SK-N-SH (cell line): ENCODE data around the gene PPP1R12A. TPM values are rescaled to one million over a fixed set of nuclear protein-coding genes. Genes with fewer than 3 reads are reported as not detected.

ENCODE experiments used
- CTCF ChIA-PET: fragments of 300-600, 350-600 bp; formaldehyde crosslinking; extraction: SDS; loops from one replicate; lab custom pipeline; 2021; lab: Yijun Ruan, JAX
- POLR2A ChIA-PET: fragments of 350-600 bp; sonication (Branson Sonifier 250); formaldehyde crosslinking; extraction: SDS; loops from one replicate; lab custom pipeline; 2020; ENCODE audit warnings: antibody characterized with exemption, inconsistent platforms; lab: Yijun Ruan, JAX
- DNase-seq: peaks from one replicate; pipeline ENCODE4 v3.0.0; 2012
- H2AFZ ChIP-seq: fragments of 200-600 bp; sonication (generic); 2 replicates; pipeline ENCODE4 v1.8.1; 2016; ENCODE audit warnings: antibody characterized with exemption, mild to moderate bottlenecking, low read depth
- H3F3A ChIP-seq: fragments of 200-600 bp; sonication (generic); replicated peaks from 2 replicates; pipeline ENCODE3; 2016; ENCODE audit warnings: antibody characterized with exemption, mild to moderate bottlenecking; ENCODE audit not compliant: insufficient read depth
- H3K27ac ChIP-seq, 2 experiments: fragments of 200-500 bp in 1 of 2; fragments of 200-600 bp in 1 of 2; sonication (Bioruptor generic) in 1 of 2; sonication (generic), shearing (Covaris generic) in 1 of 2; 2 replicates each; pipeline versions ENCODE4 v1.5.1 to v1.6.1; 2014 to 2016; ENCODE audit warnings: low read depth in 2 of 2, inconsistent platforms in 1 of 2, low read length in 1 of 2, mild to moderate bottlenecking in 1 of 2, mixed read lengths in 1 of 2
- H3K27me3 ChIP-seq: fragments of 200-600 bp; sonication (generic), shearing (Covaris generic); 2 replicates; pipeline ENCODE4 v1.6.1; 2016; ENCODE audit warnings: mixed run types; ENCODE audit not compliant: insufficient read depth
- H3K36me3 ChIP-seq, 2 experiments: fragments of 200-500 bp in 1 of 2; fragments of 200-600 bp in 1 of 2; sonication (Bioruptor generic) in 1 of 2; sonication (generic) in 1 of 2; replicated peaks in 1 of 2; 2 replicates each; pipeline versions ENCODE3 to v1.5.1; 2014 to 2016; ENCODE audit warnings: low read length in 1 of 2, mild to moderate bottlenecking in 1 of 2; ENCODE audit not compliant: insufficient read depth in 2 of 2, control insufficient read depth in 1 of 2
- H3K4me1 ChIP-seq, 2 experiments: fragments of 200-500 bp in 1 of 2; fragments of 200-600 bp in 1 of 2; sonication (Bioruptor generic) in 1 of 2; sonication (generic), shearing (Covaris generic) in 1 of 2; 2 replicates each; pipeline versions ENCODE4 v1.5.1 to v1.6.1; 2014 to 2016; ENCODE audit warnings: low read depth in 1 of 2, low read length in 1 of 2, mixed run types in 1 of 2; ENCODE audit not compliant: insufficient read depth in 2 of 2, control insufficient read depth in 1 of 2
- H3K4me2 ChIP-seq: fragments of 200-600 bp; sonication (generic), shearing (Covaris generic); 2 replicates; pipeline ENCODE4 v1.6.1; 2017; ENCODE audit warnings: mixed run types
- H3K4me3 ChIP-seq, 2 experiments: fragments of 200-500 bp in 1 of 2; fragments of 200-600 bp in 1 of 2; sonication (Bioruptor generic) in 1 of 2; sonication (generic), shearing (Covaris generic) in 1 of 2; 2 replicates each; pipeline versions ENCODE4 v1.5.1 to v1.8.1; 2014 to 2016; ENCODE audit warnings: low read depth in 2 of 2, inconsistent platforms in 1 of 2, low read length in 1 of 2, mild to moderate bottlenecking in 1 of 2, mixed read lengths in 1 of 2, moderate library complexity in 1 of 2
- H3K79me2 ChIP-seq: fragments of 200-600 bp; sonication (generic); 2 replicates; pipeline ENCODE4 v1.8.1; 2017; ENCODE audit warnings: mild to moderate bottlenecking; ENCODE audit not compliant: insufficient read depth
- H3K9ac ChIP-seq: fragments of 200-600 bp; sonication (generic); 2 replicates; pipeline ENCODE4 v1.6.1; 2017; ENCODE audit warnings: mixed run types
- H3K9me2 ChIP-seq: fragments of 200-600 bp; sonication (generic); 2 replicates; pipeline ENCODE4 v1.6.1; 2017; ENCODE audit warnings: mixed run types
- H3K9me3 ChIP-seq: fragments of 200-600 bp; sonication (generic); 2 replicates; pipeline ENCODE4 v1.6.1; 2017; ENCODE audit warnings: mixed run types, mild to moderate bottlenecking, moderate library complexity
- H4K20me1 ChIP-seq: fragments of 200-600 bp; sonication (generic); 2 replicates; pipeline ENCODE4 v1.6.1; 2017; ENCODE audit warnings: mild to moderate bottlenecking, mixed run types; ENCODE audit not compliant: insufficient read depth
- CHD2 ChIP-seq: fragments of 150-350 bp; IDR thresholded peaks from 2 replicates; pipeline ENCODE4 v1.6.1; 2018; ENCODE audit warnings: low read length; ENCODE audit not compliant: partially characterized antibody
- CTCF ChIP-seq: fragments of 200-600 bp; sonication (generic); IDR thresholded peaks from 2 replicates; pipeline ENCODE4 v1.6.1; 2017; ENCODE audit warnings: antibody characterized with exemption, mild to moderate bottlenecking, moderate library complexity
- ELF1 ChIP-seq: IDR thresholded peaks from 2 replicates; pipeline ENCODE4 v1.4.0; 2012
- FOSL2 ChIP-seq: IDR thresholded peaks from 2 replicates; pipeline ENCODE4 v1.4.0; 2012; ENCODE audit warnings: low read depth, mild to moderate bottlenecking, moderate library complexity, borderline replicate concordance
- FOXJ3 ChIP-seq: sonication (generic); formaldehyde crosslinking; IDR thresholded peaks from 2 replicates; pipeline ENCODE4 v1.5.1; 2020; ENCODE audit warnings: mild to moderate bottlenecking, missing genetic modification reagents
- FOXM1 ChIP-seq: IDR thresholded peaks from 2 replicates; pipeline ENCODE4 v1.4.0; 2012; ENCODE audit warnings: low read depth, mild to moderate bottlenecking
- MAX ChIP-seq: IDR thresholded peaks from 2 replicates; pipeline ENCODE4 v1.4.0; 2012; ENCODE audit warnings: low read depth
- NFIC ChIP-seq: IDR thresholded peaks from 2 replicates; pipeline ENCODE4 v1.4.0; 2012; ENCODE audit warnings: borderline replicate concordance
- NRF1 ChIP-seq: IDR thresholded peaks from 2 replicates; pipeline ENCODE4 v1.6.1; 2012; ENCODE audit warnings: low read depth, mild to moderate bottlenecking, low read length
- RCOR1 ChIP-seq: fragments of 150-350 bp; IDR thresholded peaks from 2 replicates; pipeline ENCODE4 v1.6.1; 2017; ENCODE audit warnings: antibody characterized with exemption, low read length
- REST ChIP-seq: IDR thresholded peaks from 2 replicates; pipeline ENCODE4 v1.6.1; 2012; ENCODE audit warnings: mild to moderate bottlenecking, low read depth, low read length, moderate library complexity
- RFX5 ChIP-seq: IDR thresholded peaks from 2 replicates; pipeline ENCODE4 v1.6.1; 2012; ENCODE audit warnings: mild to moderate bottlenecking, improper control_type of control experiment, low read length
- RXRA ChIP-seq: IDR thresholded peaks from 2 replicates; pipeline ENCODE4 v1.4.0; 2012; ENCODE audit warnings: low read depth, mild to moderate bottlenecking, borderline replicate concordance
- SIN3A ChIP-seq: IDR thresholded peaks from 2 replicates; pipeline ENCODE4 v1.6.1; 2012; ENCODE audit warnings: low read depth, mild to moderate bottlenecking, low read length, moderate library complexity, borderline replicate concordance
- SMC3 ChIP-seq: IDR thresholded peaks from 2 replicates; pipeline ENCODE4 v1.6.1; 2012; ENCODE audit warnings: low read depth, low read length, improper control_type of control experiment
- TAF1 ChIP-seq: IDR thresholded peaks from 2 replicates; pipeline ENCODE4 v1.6.1; 2012; ENCODE audit warnings: low read depth, mild to moderate bottlenecking, low read length, moderate library complexity, borderline replicate concordance
- TCF12 ChIP-seq: IDR thresholded peaks from 2 replicates; pipeline ENCODE4 v1.4.0; 2012
- USF2 ChIP-seq: fragments of 150-350 bp; IDR thresholded peaks from 2 replicates; pipeline ENCODE4 v1.6.1; 2017; ENCODE audit warnings: antibody characterized with exemption, low read length, low read depth, borderline replicate concordance
- ZBTB33 ChIP-seq: IDR thresholded peaks from 2 replicates; pipeline ENCODE4 v1.4.0; 2012; ENCODE audit warnings: low read depth, borderline replicate concordance
- WGBS: methylation state at CpG from one replicate; pipeline ENCODE4 v1.1.6; 2017; ENCODE audit warnings: low lambda C conversion rate; 5-methylcytosine and 5-hydroxymethylcytosine counted together
- polyA plus RNA-seq, 3 experiments: library from polyadenylated mRNA; depleted of rRNA; stranded (reverse); fragments of >200 nt; gene quantifications; 2 replicates each; pipeline ENCODE4 v1.2.3, GENCODE V29; 2012

The PPP1R12A gene
- polyA plus RNA-seq, 1 of the 3 experiments (the other 2 are of a cell fraction) = 26.0 TPM

GRCh38 chr12:79956896-79957295, 22.0 kb upstream of the PPP1R12A start (continued):
- TF ChIP-seq USF2 (no peak), SMC3 (no peak), ZBTB33 (no peak), ELF1 (no peak), RFX5 (no peak)

GRCh38 chr12:79955561-79955960, 20.7 kb upstream of the PPP1R12A start:
- no peaks in the 10 kb centered on the region for H3K9me2 ChIP-seq
- no peaks in the 10 kb centered on the region for H3K9me3 ChIP-seq
- H3K27me3 ChIP-seq = no peaks in the 10 kb centered on the region
- no peaks in the 10 kb centered on the region for H4K20me1 ChIP-seq
- no peak overlapping the region for H3K27ac ChIP-seq
- no peak overlapping the region for H2AFZ ChIP-seq
- H3K4me1 ChIP-seq = no peaks in the 10 kb centered on the region
- DNase-seq = no peak
- H3K9ac ChIP-seq = no peak overlapping the region
- CTCF ChIA-PET = interaction anchor here (0.6 kb wide), 1 partner anchor 220 kb away, joined by 3 read pairs; no protein-coding TSS in a partner anchor
- H3F3A ChIP-seq = no peaks in the 10 kb centered on the region
- H3K4me2 ChIP-seq = no peak overlapping the region
- WGBS = 35% methylated on average over 3 of the region's 3 CpGs
- POLR2A ChIA-PET = no interaction called here
- H3K4me3 ChIP-seq = no peak overlapping the region
- no peaks in the 10 kb centered on the region for H3K79me2 ChIP-seq
- TF ChIP-seq FOXJ3 (CRISPR knock-in tag) = no peak
- TF ChIP-seq TCF12 = no peak
- TF ChIP-seq REST = no peak
- no peak for TF ChIP-seq RCOR1
- no peak for TF ChIP-seq NFIC
- no peak for TF ChIP-seq CHD2
- TF ChIP-seq USF2 = no peak
- no peak for TF ChIP-seq FOSL2
- no peak for TF ChIP-seq FOXM1
- no peak for TF ChIP-seq MAX
- TF ChIP-seq RFX5 = no peak
- no peak for TF ChIP-seq NRF1
- TF ChIP-seq SIN3A = no peak
- no peak for TF ChIP-seq TAF1
- no peak for TF ChIP-seq CTCF
- TF ChIP-seq RXRA = no peak
- H3K36me3 ChIP-seq = peaks cover 0 to 3% of the 10 kb centered on the region in 2 experiments
